ENCODE measurements around the gene POU2F1. TPM values are rescaled to one million over a fixed set of nuclear protein-coding genes. Genes with fewer than 3 reads are reported as not detected.

The POU2F1 gene
- polyA plus RNA-seq, 3 donors, result 13.6 to 18.5 (median 18.5) TPM

- DNase-seq, result no peak
These were observed 220.1 kb downstream of the POU2F1 start for GRCh38 chr1:167440776-167441175.

- no peak for DNase-seq
These were observed 220.5 kb downstream of the POU2F1 start for GRCh38 chr1:167441222-167441621.

GRCh38 chr1:167442142-167442848 is 221.6 kb downstream of the POU2F1 start:
- DNase-seq, result peak; percentile 74

GRCh38 chr1:167442854-167443565 is 222.3 kb downstream of the POU2F1 start:
- DNase-seq, result no peak

GRCh38 chr1:167443757-167444156 is 223.1 kb downstream of the POU2F1 start:
- DNase-seq, result no peak

GRCh38 chr1:167446966-167447365 is 226.3 kb downstream of the POU2F1 start:
- no peak for DNase-seq

- no peak for DNase-seq
These were observed 226.9 kb downstream of the POU2F1 start for GRCh38 chr1:167447521-167448136.

GRCh38 chr1:167450843-167451242 is 230.2 kb downstream of the POU2F1 start:
- no peak for DNase-seq

GRCh38 chr1:167452483-167452882 is 231.8 kb downstream of the POU2F1 start:
- DNase-seq, result no peak

- DNase-seq, result no peak
These were observed 232.4 kb downstream of the POU2F1 start for GRCh38 chr1:167453123-167453522.

GRCh38 chr1:167454304-167454893 is 233.7 kb downstream of the POU2F1 start:
- no peak for DNase-seq

GRCh38 chr1:167454894-167455785 is 234.5 kb downstream of the POU2F1 start:
- DNase-seq, result peak; percentile 38

- DNase-seq, result no peak
These were observed 235.2 kb downstream of the POU2F1 start for GRCh38 chr1:167455786-167456446.

GRCh38 chr1:167456524-167456923 is 235.8 kb downstream of the POU2F1 start:
- no peak for DNase-seq

- DNase-seq, result no peak
These were observed 236.2 kb downstream of the POU2F1 start for GRCh38 chr1:167456926-167457325.

- DNase-seq, result no peak
These were observed 237.4 kb downstream of the POU2F1 start for GRCh38 chr1:167457936-167458584.

GRCh38 chr1:167460836-167461235 is 240.2 kb downstream of the POU2F1 start:
- DNase-seq, result no peak

GRCh38 chr1:167462341-167462740 is 241.7 kb downstream of the POU2F1 start:
- DNase-seq, result no peak

GRCh38 chr1:167463080-167463479 is 242.4 kb downstream of the POU2F1 start:
- no peak for DNase-seq

GRCh38 chr1:167463875-167464575 is 243.3 kb downstream of the POU2F1 start:
- no peak for DNase-seq

All from renal pelvis (tissue), 4 donors.